Measurements from ENCODE around the gene LMX1A.

GRCh38 chr1:165317612-165318011, 38.9 kb downstream of the LMX1A start:
- TF ChIP-seq PATZ1 (CRISPR knock-in tag; IDR thresholded peaks at IDR 0.05; ENCODE audit: borderline replicate concordance) (no peak), RARB (CRISPR knock-in tag; IDR thresholded peaks at IDR 0.05) (no peak), ZFP3 (CRISPR knock-in tag; IDR thresholded peaks at IDR 0.05) (no peak), OSR1 (CRISPR knock-in tag; IDR thresholded peaks at IDR 0.05) (no peak), TOX (CRISPR knock-in tag; IDR thresholded peaks at IDR 0.05; ENCODE audit: borderline replicate concordance) (no peak), CSDC2 (CRISPR knock-in tag; IDR thresholded peaks at IDR 0.05) (no peak), SNAI2 (CRISPR knock-in tag; IDR thresholded peaks at IDR 0.05) (no peak), PPARA (CRISPR knock-in tag; IDR thresholded peaks at IDR 0.05; ENCODE audit: borderline replicate concordance) (no peak), ZNF565 (CRISPR knock-in tag; conservative IDR thresholded peaks at IDR 0.05; ENCODE audit: low read depth) (no peak), POU6F1 (CRISPR knock-in tag; IDR thresholded peaks at IDR 0.05; ENCODE audit: borderline replicate concordance, low read depth) (no peak), ZFP30 (CRISPR knock-in tag; IDR thresholded peaks at IDR 0.05) (no peak), BACH2 (CRISPR knock-in tag; IDR thresholded peaks at IDR 0.05; ENCODE audit: borderline replicate concordance) (no peak)
